CD4-positive, alpha-beta T cell treated with Interleukin-17A for 1 hour (primary cell): ENCODE results near the gene FBXL19.

ENCODE experiments used
- DNase-seq: peaks from one replicate; pipeline ENCODE4 v3.0.0-alpha.2; 2020

FBXL19 gene

DNA sequence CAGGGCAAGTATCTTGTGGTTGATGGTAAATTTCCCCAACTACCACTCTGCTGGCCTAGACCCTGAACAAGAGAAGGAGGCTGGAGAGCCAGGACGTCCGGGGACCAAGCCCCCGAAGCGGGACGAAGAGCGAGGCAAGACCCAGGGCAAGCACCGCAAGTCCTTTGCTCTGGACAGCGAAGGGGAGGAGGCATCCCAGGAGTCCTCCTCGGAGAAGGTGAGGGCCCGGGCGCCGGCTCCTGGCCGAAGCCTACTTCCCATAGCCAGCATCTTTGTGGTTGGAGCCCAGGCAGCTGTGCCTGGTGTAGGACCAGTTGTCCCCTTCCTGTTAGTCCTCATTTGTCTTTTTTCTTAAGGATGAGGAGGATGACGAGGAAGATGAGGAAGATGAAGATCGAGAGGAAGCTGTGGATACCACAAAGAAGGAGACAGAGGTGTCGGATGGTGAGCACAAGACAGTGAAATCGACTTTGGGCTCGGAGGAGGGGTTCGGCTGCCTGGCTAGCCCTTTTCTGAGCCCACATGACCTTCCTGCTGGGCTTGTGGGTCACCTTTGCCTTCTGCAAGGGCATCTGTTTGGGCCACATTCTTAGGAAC lies 46.0 kb downstream of the FBXL19 start:
- DNase-seq: no peak

DNA sequence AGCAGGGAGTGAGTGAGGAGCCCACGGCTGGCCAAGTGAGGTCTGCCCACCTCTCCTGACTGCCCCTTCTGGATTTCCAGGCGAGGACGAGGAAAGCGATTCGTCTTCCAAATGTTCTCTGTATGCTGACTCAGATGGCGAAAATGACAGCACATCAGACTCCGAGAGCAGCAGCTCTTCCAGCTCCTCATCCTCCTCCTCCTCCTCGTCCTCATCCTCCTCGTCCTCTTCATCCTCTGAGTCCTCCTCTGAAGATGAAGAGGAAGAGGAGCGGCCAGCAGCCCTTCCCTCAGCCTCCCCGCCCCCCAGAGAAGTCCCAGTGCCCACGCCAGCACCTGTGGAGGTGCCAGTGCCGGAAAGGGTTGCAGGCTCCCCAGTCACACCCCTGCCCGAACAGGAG lies 47.9 kb downstream of the FBXL19 start:
- no peak for DNase-seq

DNA sequence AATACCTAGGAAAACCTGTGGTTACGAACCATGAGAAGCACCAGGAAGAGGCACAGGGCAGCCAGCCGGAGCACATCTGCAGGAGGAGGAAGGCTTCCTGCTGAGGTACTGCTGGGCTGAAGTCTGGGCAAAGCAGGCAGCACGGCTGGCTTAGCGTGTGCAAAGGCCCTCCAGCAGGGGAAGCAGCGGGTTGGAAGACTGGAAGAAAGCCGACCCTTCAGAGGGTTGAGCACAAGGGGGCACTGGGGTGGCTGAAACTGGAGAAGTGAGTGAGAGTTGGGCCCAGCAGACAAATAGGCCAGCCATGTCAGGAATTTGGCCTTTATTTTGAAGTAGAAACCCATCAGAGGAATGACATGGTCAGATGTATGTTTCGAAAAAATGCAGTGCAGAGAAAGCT lies 49.5 kb downstream of the FBXL19 start:
- DNase-seq: no peak

DNA sequence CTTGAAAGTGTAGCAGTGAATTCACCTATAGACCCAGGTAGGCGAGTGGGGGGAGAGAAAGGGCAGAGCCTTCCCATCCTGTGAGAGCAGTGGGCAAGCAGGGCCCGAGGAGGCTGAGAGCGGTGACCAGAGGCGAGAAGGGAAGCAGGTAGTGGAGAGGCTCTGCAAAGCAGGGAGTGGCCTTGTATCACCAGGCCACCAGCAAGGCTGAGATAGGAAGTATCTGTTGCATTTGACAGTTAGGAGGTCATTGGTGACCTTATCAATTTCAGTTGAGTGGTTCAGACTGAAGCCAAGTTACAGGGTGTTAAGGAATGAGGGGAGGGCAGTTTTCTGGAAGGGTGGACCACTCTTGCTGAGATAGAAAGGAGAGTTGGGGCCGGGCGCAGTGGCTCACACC lies 51.0 kb downstream of the FBXL19 start:
- DNase-seq: no peak

DNA sequence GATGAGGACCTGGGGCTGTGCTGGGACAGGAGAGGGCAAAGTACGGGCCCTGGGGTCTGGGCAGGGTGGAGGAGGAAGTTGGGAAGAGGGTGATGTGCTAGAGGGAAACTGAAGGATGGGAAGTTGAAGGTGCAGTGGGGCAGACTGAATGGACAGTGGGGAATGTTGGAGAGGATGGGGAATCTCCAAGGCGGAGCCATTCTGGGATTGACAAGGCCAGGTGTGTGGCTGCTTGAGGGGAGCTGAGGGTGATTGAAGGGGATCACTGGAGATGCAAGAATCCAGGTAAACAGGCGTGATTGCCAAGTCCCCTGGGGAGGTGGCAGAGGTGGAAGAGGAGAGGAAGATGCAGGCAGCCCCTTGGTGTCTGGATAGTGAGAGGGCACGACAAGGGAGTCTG lies 53.1 kb downstream of the FBXL19 start:
- no peak for DNase-seq

DNA sequence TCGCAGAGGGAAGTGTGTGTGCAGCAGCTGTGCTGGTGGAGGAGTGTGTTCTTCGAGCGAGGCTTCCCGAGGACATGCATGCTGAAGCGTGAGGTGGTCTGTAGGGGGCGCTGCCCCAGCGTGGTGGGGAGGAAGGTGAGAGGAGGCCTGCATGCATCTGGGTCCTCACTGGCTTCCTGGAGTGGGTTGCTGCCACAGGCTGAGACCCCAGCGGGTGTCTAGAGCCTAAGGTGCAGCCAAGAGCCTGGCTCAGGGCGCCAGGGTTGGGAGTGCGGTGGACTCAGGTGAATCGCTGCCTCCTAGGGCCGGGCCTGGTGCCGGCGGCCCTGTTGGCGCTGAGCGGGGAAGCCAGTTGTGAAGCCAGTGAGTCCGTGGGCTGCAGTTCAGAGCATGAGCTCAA lies 54.1 kb downstream of the FBXL19 start:
- DNase-seq: no peak

DNA sequence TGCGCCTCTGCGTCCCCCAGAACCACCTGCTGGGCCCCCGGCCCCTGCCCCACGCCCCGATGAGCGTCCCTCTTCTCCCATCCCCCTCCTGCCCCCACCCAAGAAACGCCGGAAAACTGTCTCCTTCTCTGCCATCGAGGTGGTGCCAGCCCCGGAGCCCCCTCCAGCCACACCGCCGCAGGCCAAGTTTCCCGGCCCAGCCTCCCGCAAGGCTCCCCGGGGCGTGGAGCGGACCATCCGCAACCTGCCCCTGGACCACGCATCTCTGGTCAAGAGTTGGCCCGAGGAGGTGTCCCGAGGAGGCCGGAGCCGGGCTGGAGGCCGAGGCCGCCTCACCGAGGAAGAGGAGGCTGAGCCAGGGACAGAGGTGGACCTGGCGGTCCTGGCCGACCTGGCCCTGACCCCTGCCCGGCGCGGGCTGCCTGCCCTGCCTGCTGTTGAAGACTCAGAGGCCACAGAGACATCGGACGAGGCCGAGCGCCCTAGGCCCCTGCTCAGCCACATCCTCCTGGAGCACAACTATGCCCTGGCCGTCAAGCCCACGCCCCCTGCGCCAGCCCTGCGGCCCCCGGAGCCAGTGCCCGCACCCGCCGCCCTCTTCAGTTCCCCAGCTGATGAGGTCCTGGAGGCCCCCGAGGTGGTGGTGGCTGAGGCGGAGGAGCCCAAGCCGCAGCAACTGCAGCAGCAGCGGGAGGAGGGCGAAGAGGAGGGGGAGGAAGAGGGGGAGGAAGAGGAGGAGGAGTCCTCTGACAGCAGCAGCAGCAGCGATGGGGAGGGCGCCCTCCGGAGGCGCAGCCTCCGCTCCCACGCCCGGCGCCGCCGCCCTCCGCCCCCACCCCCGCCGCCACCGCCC lies 56.0 kb downstream of the FBXL19 start:
- DNase-seq: no peak

DNA sequence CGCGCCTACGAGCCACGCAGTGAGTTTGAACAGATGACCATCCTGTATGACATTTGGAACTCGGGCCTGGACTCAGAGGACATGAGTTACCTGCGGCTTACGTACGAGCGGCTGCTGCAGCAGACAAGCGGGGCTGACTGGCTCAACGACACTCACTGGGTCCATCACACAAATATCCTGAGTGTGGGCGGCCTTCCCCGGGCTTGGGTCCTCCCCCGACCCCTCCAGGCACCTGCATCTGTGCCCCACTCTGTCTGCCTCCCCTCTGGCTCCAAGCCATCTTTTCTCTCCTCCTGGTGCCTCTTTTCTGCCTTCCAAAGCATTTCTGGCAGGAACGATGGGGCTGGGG lies 56.6 kb downstream of the FBXL19 start:
- no peak for DNase-seq

DNA sequence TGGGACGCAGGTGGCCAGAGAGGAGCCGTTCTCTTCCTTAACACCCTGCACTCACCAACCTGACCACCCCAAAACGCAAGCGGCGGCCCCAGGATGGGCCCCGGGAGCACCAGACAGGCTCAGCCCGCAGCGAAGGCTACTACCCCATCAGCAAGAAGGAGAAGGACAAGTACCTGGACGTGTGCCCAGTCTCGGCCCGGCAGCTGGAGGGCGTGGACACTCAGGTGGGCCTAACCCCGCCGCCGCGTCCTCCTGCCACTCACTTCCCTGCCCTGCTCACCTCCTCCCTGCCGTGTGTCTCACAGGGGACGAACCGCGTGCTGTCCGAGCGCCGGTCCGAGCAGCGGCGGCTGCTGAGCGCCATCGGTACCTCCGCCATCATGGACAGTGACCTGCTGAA lies 57.1 kb downstream of the FBXL19 start:
- DNase-seq: no peak

DNA sequence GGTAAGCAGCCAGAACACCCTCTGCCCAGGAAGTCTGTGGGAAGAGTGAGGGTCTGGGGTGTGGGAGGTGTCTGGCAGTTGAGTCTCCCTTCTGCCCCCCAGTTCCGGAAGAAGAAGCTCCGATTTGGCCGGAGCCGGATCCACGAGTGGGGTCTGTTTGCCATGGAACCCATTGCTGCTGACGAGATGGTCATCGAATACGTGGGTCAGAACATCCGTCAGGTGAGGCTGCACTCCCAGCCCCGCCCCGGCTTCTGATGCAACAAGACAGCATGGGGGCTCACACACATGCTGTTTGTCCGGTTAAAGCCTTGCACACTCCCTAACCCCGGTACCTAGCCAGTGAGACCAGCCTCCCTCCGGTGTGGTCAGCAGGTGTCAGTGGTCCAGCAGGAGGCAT lies 57.6 kb downstream of the FBXL19 start:
- DNase-seq: no peak

DNA sequence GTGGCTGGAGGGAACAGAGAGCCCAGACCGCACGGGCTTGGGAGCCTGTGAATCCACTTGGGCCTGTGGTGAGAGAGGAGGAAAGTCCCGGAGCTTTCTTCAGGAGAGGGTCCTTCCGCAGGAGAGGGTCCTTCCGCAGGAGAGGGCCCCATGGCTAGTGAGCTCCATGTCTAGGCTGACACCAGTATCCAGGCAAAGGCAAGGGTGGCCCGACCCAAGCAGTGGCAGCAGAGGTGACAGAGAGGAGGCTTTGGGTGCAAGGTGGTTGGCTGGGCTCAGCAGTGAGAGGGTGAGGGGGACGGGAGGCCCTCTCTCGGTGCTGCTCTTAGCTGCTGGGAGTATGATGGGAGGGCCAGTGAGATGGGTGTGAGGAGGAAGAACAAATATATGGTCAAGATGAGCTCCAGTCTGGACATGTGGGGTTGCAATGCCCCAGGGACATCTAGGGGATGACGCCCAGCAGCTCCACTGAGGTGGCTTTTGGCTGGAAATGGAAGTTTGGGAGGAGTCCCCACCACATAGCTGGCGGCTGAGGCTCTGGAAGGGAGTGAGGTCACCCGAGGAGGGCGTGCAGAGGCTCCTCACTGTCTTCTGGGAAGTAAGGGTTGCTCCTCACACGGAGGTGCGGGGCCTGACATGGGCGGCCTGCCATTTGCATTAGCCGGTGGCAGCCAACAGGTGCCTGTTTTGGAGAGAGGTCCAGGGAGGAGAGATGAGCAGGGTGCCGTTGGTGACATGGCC lies 59.3 kb downstream of the FBXL19 start:
- no peak for DNase-seq

DNA sequence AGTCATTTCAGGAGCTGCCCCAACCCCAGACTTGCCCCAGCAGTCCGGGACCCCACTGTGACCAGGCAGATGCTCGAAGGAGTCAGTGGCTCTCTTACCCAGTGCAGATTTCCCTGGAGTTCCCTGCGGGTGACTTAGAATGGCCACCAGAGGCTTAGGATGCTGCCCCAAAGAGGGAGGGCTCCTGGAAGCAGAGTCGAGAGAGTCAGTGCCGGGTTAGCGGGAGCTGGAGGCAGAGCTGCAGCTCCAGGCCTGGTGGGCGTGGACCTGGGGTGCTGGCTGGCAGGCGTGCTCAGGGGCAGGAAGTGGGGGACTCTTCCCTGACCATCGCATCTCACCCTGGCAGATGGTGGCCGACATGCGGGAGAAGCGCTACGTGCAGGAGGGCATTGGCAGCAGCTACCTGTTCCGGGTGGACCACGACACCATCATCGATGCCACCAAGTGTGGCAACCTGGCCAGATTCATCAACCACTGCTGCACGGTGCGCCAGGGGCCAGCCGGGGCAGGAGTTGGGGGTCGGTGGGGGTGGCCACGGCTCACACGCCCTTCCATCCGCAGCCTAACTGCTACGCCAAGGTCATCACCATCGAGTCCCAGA lies 60.0 kb downstream of the FBXL19 start:
- no peak for DNase-seq

DNA sequence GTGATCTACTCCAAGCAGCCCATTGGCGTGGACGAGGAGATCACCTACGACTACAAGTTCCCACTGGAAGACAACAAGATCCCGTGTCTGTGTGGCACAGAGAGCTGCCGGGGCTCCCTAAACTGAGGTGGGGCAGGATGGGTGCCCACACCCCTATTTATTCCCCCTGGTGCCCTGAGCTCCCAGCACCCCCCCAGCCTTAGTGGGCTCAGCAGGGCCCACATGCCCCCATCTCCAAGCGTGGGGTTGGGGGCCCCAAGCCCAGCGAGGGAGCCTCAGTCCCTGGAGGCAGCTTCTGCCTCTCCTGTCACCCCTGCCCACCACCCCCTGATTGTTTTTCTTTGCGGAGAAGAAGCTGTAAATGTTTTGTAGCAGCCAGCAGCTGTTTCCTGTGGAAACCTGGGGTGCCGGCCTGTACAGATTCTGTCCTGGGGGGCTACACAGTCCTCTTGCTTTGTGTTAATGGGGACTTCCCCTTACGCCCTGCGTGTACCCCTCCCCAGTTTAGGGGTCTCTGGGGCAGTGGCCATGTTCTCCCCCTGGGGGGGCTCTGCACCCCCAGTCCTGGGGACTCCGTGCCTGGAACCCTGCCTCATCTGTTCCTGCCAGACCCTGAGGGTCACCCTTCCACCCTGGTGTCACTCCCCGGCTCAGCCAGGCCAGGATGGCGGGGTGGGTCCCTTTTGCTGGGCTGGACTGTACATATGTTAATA lies 60.7 kb downstream of the FBXL19 start:
- no peak for DNase-seq

DNA sequence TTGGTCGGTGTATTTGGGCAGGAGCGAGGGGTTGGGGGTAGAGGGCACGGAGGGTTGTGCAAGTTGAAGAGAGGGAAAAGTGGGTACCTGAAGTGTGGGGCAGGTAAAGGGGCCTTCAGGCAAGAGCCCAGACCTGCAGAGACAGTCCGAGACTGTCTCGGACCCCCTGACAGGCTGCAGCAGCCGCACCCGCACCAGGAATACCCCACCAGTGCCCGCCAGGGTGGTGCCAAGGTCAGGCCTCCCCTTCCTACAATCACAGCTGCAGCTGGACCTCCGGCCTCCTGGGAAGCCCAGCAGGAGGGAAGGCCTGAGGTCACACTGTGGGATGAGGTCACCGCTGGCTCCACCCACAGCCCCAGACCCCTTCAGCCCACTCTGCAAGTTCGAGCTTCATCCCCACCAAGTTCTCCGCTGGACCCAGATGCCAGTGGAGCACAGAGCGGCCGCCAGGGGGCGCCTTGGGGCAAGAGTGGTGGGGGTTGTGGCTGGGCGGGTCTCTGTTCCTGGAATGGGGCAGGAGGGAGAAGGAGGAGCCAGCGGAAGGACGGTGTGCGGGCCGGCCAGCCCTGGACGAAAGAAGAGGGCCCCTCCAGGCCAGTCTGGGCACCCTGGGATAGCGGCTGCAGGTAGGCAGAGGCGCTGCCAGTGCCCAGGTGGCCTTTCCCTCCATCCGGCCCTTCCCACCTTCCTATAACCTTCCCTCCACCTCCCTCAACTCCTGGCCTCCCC lies 61.5 kb downstream of the FBXL19 start, which contains the start of gene HSD3B7:
Gene HSD3B7, plus strand, starts transcription at position 539 of the 732 bp plus-strand sequence. CDS start 452 bp downstream, outside the sequence.
- peak; percentile 79 for DNase-seq

DNA sequence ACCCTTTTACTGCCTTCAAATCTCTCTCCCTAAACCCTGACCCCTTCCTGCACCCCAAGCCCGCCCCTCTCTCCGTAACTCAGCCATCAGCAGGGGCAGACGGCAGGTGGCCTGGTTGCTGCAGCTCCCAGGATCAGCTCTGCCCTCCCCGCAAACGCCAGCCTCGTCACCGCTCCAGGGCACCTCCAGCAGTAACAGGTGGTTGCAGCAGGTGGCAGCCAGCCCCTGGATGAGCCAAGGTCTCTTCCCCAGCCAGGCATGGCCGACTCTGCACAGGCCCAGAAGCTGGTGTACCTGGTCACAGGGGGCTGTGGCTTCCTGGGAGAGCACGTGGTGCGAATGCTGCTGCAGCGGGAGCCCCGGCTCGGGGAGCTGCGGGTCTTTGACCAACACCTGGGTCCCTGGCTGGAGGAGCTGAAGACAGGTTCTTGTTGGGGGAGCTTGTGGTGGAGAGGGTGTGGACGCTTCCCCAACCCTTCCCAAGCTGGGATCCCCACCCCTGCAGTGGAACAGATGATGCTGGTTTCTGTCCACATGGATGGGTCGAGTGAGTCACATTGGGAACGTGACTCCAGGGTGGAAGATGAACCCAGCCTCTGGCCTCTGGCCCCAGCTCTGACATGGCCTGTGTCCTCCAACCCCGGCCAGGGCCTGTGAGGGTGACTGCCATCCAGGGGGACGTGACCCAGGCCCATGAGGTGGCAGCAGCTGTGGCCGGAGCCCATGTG lies 62.2 kb downstream of the FBXL19 start:
- DNase-seq: no peak

DNA sequence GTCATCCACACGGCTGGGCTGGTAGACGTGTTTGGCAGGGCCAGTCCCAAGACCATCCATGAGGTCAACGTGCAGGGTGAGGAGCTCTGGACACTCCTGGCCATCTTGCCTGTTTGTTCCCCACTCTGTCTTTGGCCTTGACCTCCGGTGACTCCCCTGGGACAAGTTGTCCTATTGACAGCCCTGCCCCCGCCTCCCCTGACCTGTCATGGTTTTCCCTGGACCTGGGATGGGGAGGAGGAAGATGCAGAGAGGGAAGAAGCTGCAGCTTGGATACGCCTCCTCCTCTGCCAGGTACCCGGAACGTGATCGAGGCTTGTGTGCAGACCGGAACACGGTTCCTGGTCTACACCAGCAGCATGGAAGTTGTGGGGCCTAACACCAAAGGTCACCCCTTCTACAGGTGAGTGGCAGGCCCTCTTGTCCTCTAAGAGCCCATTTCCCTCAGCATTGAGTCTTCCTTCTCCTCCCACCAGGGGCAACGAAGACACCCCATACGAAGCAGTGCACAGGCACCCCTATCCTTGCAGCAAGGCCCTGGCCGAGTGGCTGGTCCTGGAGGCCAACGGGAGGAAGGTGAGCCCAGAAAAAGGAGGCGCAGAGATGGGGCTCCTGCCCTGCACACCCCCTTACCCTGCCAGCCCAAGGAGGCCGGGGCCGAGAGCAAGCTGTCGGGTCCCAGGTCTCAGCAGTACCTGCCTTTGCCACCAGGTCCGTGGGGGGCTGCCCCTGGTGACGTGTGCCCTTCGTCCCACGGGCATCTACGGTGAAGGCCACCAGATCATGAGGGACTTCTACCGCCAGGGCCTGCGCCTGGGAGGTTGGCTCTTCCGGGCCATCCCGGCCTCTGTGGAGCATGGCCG lies 63.0 kb downstream of the FBXL19 start:
- DNase-seq: no peak

DNA sequence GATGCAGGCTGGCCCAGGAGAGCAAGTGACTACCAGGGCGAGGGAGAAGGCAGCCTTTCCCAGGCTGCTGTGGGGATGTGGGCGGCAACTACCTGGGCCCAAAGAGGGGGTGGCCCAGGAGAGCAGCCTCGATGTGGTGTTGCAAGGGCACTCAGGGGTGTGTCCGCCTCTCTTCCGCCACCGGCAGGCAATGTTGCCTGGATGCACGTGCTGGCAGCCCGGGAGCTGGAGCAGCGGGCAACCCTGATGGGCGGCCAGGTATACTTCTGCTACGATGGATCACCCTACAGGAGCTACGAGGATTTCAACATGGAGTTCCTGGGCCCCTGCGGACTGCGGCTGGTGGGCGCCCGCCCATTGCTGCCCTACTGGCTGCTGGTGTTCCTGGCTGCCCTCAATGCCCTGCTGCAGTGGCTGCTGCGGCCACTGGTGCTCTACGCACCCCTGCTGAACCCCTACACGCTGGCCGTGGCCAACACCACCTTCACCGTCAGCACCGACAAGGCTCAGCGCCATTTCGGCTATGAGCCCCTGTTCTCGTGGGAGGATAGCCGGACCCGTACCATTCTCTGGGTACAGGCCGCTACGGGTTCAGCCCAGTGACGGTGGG lies 64.3 kb downstream of the FBXL19 start:
- DNase-seq: no peak

DNA sequence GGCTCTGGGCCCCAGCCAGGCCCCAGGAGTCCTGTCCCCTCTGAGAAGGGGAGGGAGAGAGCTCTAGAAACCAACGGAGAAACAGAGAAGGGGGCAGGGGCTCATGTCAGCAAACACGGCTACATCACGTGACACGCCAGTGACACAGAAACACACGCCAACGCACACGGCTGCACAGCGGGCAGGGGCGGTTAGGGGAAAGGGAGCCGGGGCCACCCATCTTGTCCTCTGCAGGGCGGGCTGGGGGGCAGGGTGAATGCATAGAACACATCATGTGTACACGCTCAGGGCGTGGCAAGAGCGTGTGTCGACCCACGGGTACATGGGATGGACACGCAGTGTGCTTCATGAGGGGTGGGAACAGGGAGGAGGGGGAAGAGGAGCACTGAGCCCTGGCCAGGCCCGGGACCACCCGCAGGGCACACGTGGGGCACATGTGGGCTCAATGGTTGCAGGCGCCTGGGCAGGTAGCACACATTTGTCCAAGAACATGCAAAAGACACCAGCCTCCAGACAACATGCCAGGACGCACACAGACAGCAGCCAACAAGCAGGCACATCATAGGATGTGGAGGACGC lies 66.2 kb downstream of the FBXL19 start:
- no peak for DNase-seq

DNA sequence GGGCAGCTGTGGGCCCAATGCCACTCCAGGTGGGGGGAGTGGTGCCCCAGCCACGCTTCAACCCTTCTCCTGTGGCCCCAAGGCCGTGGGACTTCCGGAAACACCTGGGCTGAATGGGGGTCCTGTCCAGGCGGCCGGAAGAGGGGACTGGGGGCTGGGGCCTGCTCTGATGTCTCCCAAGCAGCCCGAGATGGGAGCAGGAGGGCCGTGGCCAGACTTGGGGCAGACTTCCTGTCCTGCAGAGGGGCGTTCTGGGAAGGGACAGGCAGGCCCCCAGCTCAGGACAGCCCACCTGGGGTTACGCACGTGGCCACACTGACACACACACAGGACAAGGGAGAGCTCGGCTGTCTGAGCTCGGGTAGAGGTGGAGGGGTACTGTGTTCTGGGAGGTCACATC lies 66.7 kb downstream of the FBXL19 start:
- no peak for DNase-seq

DNA sequence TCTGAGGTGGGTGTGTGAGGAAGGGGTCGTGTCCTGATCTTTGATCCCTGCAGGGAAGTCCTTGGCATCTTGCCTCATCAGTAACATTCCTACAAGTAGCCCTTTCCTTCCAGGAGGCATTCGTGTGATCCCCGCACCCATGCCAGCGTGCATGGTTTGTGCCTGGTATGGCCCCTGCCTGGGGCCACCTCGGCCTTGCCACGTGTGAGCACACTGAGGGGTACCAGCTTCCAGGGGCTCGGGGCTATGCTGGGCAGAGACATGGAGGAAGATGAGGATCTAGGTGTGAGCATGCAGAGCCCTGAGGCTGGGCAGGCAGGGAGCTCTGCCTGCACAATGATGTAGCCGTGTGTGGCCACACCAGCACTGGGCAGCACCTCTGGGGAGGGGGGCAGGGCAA lies 67.7 kb downstream of the FBXL19 start:
- DNase-seq: no peak
